T-helper 1 cell (primary cell): ENCODE results near the gene DUSP14.
"Not testable (repeated sequence)": the region's sequence is repeated elsewhere in the genome, so short reads cannot be mapped to it uniquely, and the experiment has no call there.

ENCODE experiments used
- DNase-seq, 5 donors: peaks; one replicate each; pipeline ENCODE4 v3.0.0-alpha.2; 2012 to 2020
- total RNA-seq, 4 donors: gene quantifications; one replicate each; lab custom pipeline; 2026; lab: John Stamatoyannopoulos, UW

DUSP14 gene, protein sequence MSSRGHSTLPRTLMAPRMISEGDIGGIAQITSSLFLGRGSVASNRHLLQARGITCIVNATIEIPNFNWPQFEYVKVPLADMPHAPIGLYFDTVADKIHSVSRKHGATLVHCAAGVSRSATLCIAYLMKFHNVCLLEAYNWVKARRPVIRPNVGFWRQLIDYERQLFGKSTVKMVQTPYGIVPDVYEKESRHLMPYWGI
- 0.80 to 5.6 (median 3.6) reads per million in 4 donors for total RNA-seq

DNA sequence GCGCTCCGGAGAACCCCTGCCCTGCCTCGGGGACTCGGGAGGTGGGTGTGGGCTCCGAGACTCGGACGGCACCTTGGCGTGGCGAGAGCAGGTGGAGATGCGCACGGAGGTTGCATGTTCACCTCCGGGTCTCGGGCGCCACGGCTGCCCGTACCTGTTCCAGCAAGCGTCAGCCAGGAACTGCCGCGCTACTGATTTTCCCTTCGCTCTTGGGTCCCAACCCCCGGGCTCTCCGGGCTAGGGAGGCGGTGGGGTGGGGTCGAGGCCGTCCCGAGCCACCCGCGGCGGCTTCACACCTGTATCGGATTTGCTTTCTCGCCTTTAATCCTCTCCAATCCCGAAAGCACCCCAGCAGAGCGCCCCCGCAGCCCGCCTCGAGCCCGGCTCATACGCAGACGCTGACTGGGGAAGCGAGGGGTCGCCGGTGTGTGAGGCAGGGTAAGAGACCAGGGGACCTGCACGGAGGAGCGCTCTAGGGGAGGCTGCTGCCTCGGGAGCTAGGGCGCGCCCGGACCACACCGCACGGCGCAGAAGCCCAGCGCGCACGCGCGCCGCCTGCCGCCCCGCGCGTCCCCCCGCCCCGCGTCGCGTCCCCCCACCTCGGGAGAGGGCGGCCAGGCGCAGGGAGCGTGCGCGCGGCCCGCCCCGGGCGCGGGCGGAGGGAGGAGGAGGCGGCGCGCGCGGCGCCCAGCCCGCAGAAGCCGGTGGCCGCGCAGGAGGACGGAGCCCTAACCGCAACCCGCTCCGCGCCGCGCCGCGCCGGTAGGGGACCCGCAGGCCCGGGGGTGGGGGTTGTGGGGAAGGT is at the start of gene DUSP14:
Gene DUSP14 (plus strand): TSS at position 695 of the 805 bp plus-strand sequence. CDS start 22,382 bp downstream, outside the sequence.
- DNase-seq = peak; percentile 63 to 83 (median 72)

- DNase-seq = peak in 1 of 5 donors; percentile 7
Observed at GRCh38 chr17:37440424-37440823, 49.3 kb upstream of the DUSP14 start.

- not testable (repeated sequence) for DNase-seq
Observed at GRCh38 chr17:37441369-37442014, 48.2 kb upstream of the DUSP14 start.

DNA sequence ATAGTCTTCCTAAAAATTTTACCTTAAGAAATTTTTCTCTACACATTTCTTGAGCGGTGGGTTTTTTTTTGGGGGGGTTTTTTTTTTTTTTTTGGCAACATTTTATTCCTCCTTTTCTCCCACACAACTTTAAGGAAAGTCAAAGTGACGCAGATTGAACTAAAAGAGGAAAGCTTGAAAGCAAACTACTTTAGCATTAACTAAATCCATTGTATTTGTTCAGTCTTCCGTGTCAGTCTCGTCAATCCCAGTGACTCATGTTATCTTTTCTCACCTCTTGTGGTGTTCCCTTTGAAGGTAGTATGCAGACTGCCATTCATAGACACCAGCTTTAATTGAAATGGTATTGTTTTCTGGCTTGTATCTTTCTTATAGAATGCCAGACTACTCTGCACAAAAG is 43.7 kb upstream of the DUSP14 start:
- no peak for DNase-seq

- no peak for DNase-seq
Observed at GRCh38 chr17:37447641-37448040, 42.0 kb upstream of the DUSP14 start.

DNA sequence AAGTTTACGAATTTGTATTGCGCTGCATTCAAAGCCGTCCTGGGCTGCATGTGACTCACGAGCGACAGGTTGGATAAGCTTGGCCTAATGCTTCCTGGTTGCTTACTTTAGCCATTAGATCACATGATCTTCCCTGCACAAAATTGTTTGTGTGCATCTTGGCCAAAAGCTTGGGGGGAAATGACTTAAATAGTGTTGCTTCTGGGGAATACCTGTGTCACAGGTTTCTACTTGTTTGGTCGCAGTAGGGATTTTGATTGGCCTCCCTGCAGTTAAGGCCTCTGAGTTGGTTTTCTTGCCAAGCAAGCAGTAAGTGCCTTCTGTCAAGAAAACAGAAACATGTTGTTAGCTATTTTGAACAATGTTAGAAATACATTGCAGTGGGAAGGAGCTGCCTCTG is 39.6 kb upstream of the DUSP14 start:
- DNase-seq = no peak

DNA sequence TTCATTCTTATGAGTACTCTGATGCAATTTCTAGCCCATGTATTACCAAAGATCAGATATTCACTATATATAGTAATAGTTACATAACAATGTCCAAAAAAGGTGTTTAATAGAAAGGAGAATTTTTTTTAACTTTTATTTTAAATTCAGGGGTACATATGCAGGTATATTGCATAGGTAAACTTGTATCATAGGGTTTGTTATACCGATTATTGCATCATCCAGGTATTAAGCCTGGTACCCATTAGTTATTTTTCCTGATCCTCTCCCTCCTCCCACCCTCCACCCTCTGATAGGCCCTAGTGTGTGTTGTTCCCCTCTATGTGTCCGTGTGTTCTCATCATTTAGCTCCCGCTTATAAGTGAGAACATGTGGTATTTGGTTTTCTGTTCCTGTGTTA is 31.9 kb upstream of the DUSP14 start:
- not testable (repeated sequence) for DNase-seq

DNA sequence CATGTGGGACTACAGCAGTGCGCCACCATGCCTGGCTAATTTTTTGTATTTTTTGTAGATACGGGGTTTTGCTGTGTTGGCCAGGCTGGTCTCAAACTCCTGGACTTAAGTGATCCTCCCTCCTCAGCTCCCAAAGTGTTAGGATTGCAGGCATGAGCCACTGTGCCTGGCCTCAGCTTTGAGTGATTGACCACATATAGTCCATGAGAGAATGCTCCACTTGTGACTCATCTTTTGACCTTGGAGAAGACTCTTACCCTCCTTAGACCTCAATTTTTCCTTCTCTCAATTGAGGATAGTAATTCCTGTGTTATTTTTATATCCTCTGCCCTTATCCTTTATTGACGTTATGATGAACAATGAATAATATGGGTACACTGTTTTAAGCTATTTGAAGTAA is 30.9 kb upstream of the DUSP14 start:
- DNase-seq = no peak

DNA sequence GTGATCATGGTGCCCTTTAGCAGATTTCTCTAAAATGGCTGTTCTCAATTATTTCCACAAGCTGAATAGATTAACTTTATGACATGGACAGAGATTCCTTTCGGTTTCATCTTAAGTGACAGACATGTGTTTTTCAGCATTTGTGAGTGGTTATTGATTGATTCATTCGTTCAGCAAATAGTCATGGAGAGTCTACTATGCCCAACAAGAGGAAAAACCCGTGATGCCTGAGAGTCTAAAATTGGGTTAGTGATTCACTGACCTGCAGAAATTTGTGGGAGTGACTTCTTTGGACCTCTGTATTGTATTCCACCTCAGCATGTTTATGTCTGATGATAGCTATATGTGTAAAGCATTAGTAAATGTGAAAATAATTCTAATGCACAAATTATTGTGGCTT is 28.0 kb upstream of the DUSP14 start:
- no peak for DNase-seq

- no peak for DNase-seq
Observed at GRCh38 chr17:37462492-37462891, 27.2 kb upstream of the DUSP14 start.

DNA sequence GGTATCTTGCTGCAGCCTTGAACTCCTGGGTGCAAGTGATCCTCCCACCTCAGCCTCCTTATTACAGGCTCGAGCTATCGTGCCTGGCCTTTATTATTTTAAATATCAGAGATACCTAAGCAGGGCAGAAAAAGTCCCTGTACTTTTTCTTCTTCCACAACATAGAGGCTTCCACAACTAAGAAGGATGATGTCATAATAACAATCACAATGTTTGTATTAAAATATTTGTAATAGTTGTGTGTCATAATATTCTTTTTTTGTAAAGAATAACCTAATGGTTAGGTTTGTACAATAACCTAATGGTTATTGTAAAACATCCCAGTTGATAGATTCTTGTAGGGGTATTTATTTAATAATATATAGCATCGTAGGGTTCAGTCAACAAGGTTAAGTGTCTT is 26.7 kb upstream of the DUSP14 start:
- DNase-seq = no peak

- no peak for DNase-seq
Observed at GRCh38 chr17:37465069-37465616, 24.5 kb upstream of the DUSP14 start.

DNA sequence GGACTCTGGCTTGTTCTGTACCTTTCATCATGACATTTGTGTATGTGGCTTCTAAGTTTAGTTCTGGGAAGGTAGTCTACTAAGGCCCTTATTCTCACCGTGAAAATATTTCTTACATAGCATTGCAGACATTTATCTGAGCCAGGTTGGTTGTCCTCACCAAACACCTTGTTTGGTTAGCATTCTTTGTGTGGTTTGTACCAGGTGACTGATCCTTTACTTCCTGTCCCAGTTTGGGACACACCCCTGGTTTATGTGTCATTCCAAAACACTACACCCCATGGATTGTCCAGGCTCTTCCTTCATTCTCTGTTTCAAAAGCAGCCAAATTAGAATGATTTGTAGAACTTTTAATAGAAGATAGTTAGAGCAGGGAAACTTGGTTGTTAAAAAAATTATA is 23.2 kb upstream of the DUSP14 start:
- DNase-seq = no peak

DNA sequence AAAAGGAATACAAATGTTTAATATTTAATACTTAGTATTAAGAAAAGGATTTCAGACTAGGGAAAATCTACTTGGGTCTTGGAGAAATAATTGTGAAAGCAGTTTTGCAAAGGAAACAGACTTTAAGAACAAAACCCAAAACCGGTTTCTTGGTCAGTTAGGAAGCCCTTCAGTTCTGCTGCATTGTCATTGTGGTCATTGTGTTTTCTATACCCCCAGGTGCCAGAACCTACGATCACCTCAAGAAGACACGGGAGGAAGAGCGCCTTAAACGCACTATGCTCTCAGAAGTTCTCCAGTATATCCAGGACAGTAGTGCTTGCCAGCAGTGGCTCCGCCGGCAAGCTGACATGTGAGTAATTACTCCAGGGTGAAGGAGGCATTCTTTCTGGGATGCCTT is 19.5 kb upstream of the DUSP14 start:
- no peak for DNase-seq

DNA sequence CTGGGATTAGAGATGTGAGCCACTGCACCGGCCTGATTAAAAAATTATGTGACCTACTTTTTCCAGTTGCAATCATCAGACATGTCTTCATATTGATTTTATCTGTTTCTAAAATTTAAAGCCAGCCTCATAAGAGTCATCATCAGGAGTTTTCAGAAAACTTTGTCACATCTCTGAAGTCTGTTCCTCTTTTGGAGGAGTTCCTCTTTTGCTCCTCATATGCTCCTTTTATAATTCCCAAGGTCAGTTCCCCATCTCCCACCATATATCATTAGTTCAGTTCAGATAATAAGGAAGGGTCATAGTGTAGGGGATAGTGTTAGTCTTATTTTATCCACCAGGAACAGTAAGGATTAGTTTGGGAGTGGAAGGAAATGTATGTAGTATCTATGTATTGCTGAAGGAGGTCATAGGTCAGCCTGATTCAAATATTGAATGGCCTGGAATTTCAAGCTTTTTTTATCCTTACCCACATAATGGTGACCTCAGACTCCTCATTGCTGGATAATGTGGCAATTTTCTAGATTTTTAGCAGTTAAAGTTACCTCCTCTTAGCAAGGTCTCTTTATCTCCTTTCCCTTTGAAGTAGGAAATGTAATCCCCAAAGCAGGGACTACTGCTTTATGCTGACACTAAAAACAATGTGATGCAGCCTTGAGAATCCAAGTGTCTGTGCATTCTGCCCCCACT is 13.8 kb upstream of the DUSP14 start:
- DNase-seq = no peak

DNA sequence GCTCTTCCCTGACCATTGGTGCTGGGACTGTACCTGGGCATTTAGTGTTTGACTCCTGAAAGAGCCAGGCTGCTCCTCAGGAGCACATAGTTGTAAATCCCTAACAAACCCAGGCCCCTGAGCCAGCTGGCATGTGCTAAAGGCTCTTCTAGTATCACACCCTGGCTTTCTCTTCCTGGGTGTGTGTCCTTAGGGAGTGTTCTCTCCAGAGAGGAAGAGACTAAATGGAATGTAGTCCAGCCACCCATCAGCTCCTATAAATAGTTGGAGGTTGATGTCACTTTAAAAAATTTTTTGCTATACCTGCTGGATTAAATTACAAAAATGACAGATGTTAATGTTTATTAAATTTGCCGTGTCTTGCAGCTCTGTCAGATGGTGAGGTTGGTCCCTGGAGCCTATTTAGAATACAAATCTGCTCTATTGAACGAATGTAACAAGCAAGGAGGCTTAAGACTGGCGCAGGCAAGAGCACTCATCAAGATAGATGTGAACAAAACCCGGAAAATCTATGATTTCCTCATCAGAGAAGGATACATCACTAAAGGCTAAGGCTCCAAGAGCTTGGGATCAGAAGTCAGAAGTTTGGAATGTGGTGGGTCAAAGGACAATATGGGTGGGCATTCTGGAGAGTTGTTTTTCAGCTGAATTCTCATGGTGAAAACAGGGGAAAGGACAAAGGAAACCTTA is 13.1 kb upstream of the DUSP14 start:
- no peak for DNase-seq

DNA sequence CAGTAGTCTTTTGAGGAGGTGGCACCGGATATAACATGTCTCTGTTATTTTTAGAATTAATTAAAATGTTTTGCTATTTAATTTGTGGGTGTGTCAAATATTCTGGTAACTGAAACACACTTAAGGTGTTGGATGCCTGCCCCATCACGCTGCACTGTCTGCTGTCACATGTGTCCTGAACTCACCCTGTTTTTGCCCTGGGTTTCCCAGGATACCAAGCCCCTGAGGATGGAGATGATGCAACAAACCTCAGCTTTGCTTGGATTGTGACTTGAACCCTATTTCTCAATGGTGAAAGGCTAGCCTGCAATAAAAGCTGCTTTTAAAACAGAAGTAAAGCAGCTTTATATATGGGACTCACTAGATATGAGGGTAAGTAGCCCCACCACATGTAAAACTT is 11.5 kb upstream of the DUSP14 start:
- DNase-seq = no peak

- DNase-seq = no peak
Observed at GRCh38 chr17:37479025-37479424, 10.7 kb upstream of the DUSP14 start.

- DNase-seq = no peak
Observed at GRCh38 chr17:37480427-37480826, 9.3 kb upstream of the DUSP14 start.

DNA sequence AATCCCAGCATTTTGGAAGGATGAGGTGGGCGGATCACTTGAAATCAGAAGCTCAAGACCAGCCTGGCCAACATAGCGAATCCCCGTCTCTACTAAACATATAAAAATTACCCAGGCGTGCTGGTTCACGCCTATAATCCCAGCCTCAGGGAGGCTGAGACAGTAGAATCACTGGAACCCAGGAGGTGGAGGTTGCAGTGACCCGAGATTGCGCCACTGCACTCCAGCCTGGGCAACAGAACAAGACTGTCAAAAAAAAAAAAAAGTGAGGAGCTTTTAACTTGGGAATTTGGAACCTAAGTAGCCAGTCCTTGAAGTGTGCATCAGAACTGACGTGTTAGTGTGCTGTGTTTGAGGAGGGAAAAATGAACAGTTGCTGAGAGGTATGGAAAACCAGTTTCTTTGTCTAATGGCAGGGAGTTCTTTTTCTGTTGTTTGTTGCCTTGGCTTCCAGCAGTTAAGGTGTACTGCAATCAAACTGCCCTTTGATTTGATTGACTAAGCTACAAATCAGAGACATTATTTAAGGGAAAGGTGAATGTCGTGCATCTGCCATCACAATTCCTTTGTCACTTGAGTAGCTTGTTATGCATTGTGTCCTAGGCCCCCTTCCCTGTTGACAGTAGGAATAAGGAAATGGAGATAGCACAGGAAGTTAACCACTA is 8.6 kb upstream of the DUSP14 start:
- no peak for DNase-seq

DNA sequence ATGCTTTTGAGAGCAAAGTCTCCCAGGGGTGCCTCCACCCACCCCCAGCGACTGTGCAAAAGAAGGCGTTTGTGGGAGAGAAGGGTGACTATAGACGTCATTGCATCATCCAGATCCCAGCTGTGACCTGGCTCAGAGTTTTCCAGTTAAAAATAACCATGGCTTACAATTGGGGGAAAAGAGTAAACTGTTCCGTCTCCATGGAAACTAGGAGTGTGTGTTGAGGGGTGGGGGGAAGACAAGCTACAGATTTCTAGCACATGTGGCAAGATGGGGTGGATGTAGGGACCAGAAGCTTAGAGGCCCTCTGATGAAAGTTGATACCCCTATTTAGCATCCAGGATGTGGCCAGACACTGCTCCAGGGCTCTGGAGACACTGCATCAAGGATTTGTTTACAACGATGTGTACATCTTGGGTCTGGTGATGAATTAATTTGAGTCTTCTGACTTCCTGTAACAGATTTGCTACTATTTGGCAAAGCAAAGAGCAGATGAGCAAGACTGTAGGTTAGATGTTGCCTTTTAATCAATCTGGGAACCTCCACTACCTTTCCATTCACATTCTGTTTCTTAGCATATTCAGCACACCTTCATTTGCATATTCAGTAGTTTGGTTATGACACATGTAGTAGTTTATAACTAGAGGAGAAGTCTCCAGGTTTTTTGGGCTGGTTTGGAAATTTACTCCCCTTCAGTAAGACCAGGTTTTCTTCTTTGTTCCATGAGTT is 6.2 kb upstream of the DUSP14 start:
- DNase-seq = no peak
